ENCODE results near the gene NDUFAB1.

- TF ChIP-seq CTCF (IDR thresholded peaks at IDR 0.05) (no peak), EZH2 (IDR thresholded peaks at IDR 0.05) (no peak), EZH2phosphoT487 (IDR thresholded peaks at IDR 0.05) (no peak)
These were observed 14.4 kb downstream of the NDUFAB1 start for GRCh38 chr16:23581764-23582163.

All from neural progenitor cell (in vitro differentiated cells).